ENCODE data around the gene DIPK2B. TPM values are rescaled to one million over a fixed set of nuclear protein-coding genes. Genes with fewer than 3 reads are reported as not detected.
A peak's percentile ranks its signal among the peaks of the same experiment; 100 is the strongest.

Gene DIPK2B
- total RNA-seq, 3 donors from 2014 or later (not counting 1 experiment from before 2014, with no cell fraction given): not detected

DNA sequence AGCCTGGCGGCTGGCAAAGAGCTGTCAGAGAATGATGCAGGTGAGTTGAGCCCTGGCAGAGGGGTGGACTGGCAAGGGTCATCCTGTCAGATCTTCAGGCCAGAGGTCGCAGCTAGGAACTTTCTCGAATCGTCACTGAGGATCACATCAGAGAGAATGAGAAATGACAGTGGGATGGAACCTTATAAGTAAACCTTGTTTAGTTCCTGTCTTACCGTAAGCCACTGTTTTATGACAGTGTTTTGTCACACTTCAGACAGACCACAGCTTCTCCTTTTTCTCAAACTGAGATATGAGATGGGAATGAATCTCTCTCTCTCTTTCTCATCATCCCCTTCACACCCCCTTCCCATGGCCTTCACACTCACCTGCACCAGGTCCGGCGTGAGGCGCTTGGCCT lies 9.3 kb downstream of the DIPK2B start:
- TF ChIP-seq, protein P1, sequence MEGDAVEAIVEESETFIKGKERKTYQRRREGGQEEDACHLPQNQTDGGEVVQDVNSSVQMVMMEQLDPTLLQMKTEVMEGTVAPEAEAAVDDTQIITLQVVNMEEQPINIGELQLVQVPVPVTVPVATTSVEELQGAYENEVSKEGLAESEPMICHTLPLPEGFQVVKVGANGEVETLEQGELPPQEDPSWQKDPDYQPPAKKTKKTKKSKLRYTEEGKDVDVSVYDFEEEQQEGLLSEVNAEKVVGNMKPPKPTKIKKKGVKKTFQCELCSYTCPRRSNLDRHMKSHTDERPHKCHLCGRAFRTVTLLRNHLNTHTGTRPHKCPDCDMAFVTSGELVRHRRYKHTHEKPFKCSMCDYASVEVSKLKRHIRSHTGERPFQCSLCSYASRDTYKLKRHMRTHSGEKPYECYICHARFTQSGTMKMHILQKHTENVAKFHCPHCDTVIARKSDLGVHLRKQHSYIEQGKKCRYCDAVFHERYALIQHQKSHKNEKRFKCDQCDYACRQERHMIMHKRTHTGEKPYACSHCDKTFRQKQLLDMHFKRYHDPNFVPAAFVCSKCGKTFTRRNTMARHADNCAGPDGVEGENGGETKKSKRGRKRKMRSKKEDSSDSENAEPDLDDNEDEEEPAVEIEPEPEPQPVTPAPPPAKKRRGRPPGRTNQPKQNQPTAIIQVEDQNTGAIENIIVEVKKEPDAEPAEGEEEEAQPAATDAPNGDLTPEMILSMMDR (IDR thresholded peaks at IDR 0.05): no peak
- Histone ChIP-seq H3K4me3 (ENCODE audit: low read length) (no peak overlapping the region), H3K9me3 (ENCODE audit: control insufficient read depth, insufficient read depth, low read length) (no peaks in the 10 kb centered on the region), H3K27ac (ENCODE audit: low read length) (no peak overlapping the region), H3K36me3 (ENCODE audit: control insufficient read depth, insufficient read depth, low read length) (no peaks in the 10 kb centered on the region), H3K4me1 (ENCODE audit: control insufficient read depth, insufficient read depth, low read length) (peaks cover 6% of the 10 kb centered on the region), H3K27me3 (ENCODE audit: control insufficient read depth, insufficient read depth, low read length) (no peaks in the 10 kb centered on the region)
- peak in 1 of 2 donors; percentile 2 for DNase-seq
- Mint-ChIP-seq H3K36me3 (no peaks in the 10 kb centered on the region), H3K4me3 (no peak overlapping the region), H3K27me3 (ENCODE audit: low read depth in 2 of 2) (peaks cover 6 to 49% of the 10 kb centered on the region in 2 donors), H3K4me1 (peaks cover 11 to 13% of the 10 kb centered on the region in 2 donors), H3K27ac (no peak overlapping the region), H3K9me3 (no peaks in the 10 kb centered on the region)
- intact Hi-C loops (cut with micrococcal nuclease): no loop called here
- ATAC-seq: no peak
- WGBS (ENCODE audit: insufficient coverage): 30% methylated on average over 7 of the region's 8 CpGs

DNA sequence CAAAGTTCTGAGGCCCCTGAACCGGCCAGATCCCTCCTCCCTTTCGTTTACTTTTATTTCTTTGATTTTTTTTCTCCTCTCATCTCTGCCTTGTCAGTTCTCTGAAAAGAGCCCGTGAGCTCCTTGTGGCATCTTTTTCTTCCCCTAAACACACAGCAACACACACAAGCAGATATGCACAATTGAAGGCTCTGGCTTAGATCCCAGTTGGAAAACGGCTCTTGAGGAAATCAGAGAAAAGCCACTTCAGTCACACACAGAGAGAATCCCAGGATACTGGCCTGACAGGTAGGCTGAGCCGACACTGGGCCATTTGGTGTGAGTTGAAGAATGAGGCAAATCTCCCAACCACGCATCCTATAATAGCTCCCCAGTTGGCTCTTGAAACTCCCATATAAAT lies 12.9 kb downstream of the DIPK2B start:
- WGBS (ENCODE audit: insufficient coverage): 34% methylated on average over 3 of the region's 6 CpGs
- DNase-seq (no peak), ATAC-seq (no peak)
- peaks cover 0 to 45% of the 10 kb centered on the region in 2 donors for H3K27me3 Mint-ChIP-seq (ENCODE audit: low read depth in 2 of 2)
- H3K36me3 ChIP-seq (ENCODE audit: control insufficient read depth, insufficient read depth, low read length): no peaks in the 10 kb centered on the region
- H3K9me3 Mint-ChIP-seq: no peaks in the 10 kb centered on the region
- TF ChIP-seq, protein P1 (IDR thresholded peaks at IDR 0.05): no peak
- no peaks in the 10 kb centered on the region for H3K9me3 ChIP-seq (ENCODE audit: control insufficient read depth, insufficient read depth, low read length)
- H3K4me1 Mint-ChIP-seq: peaks cover 11 to 13% of the 10 kb centered on the region in 2 donors
- H3K27ac ChIP-seq (ENCODE audit: low read length): no peak overlapping the region
- H3K27ac Mint-ChIP-seq: peak overlapping the region in 1 of 2 donors; percentile 79
- H3K4me1 ChIP-seq (ENCODE audit: control insufficient read depth, insufficient read depth, low read length): peaks cover 6% of the 10 kb centered on the region
- peak overlapping the region; percentile 86 for H3K4me3 Mint-ChIP-seq
- no peak overlapping the region for H3K4me3 ChIP-seq (ENCODE audit: low read length)
- intact Hi-C loops (cut with micrococcal nuclease): no loop called here
- no peaks in the 10 kb centered on the region for H3K36me3 Mint-ChIP-seq
- H3K27me3 ChIP-seq (ENCODE audit: control insufficient read depth, insufficient read depth, low read length): no peaks in the 10 kb centered on the region

DNA sequence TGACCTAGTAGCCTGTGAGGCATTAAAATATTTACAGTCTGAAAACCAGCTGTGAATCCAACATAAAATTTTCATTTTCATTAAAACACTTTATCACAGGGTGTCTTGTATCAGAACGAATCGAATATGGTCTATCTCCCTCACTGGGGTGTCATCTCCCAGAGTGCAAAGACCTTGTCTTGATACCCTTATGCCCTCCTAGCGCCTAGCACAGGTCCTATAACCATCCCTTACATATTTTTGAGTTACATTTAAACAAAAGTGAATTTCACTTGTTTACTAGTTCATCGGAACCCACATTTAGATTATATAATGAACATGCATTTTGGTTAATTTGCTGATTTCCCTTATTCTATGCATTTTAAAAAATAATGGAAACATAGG lies 14.0 kb downstream of the DIPK2B start:
- no peaks in the 10 kb centered on the region for H3K27me3 ChIP-seq (ENCODE audit: control insufficient read depth, insufficient read depth, low read length)
- Mint-ChIP-seq H3K27ac (peak overlapping the region in 1 of 2 donors; percentile 79), H3K4me3 (peak overlapping the region; percentile 86), H3K27me3 (ENCODE audit: low read depth in 2 of 2) (peaks cover 0 to 45% of the 10 kb centered on the region in 2 donors), H3K9me3 (no peaks in the 10 kb centered on the region), H3K4me1 (peaks cover 11 to 13% of the 10 kb centered on the region in 2 donors), H3K36me3 (no peaks in the 10 kb centered on the region)
- no peaks in the 10 kb centered on the region for H3K36me3 ChIP-seq (ENCODE audit: control insufficient read depth, insufficient read depth, low read length)
- no peaks in the 10 kb centered on the region for H3K9me3 ChIP-seq (ENCODE audit: control insufficient read depth, insufficient read depth, low read length)
- intact Hi-C loops (cut with micrococcal nuclease): no loop called here
- H3K27ac ChIP-seq (ENCODE audit: low read length): no peak overlapping the region
- H3K4me1 ChIP-seq (ENCODE audit: control insufficient read depth, insufficient read depth, low read length): peaks cover 4% of the 10 kb centered on the region
- TF ChIP-seq, protein P1 (IDR thresholded peaks at IDR 0.05): no peak
- ATAC-seq (peak in 2 of 3 donors; percentile 13 to 15), DNase-seq (no peak)
- H3K4me3 ChIP-seq (ENCODE audit: low read length): no peak overlapping the region
- WGBS (ENCODE audit: insufficient coverage): 28% methylated on average over 2 of the region's 4 CpGs

DNA sequence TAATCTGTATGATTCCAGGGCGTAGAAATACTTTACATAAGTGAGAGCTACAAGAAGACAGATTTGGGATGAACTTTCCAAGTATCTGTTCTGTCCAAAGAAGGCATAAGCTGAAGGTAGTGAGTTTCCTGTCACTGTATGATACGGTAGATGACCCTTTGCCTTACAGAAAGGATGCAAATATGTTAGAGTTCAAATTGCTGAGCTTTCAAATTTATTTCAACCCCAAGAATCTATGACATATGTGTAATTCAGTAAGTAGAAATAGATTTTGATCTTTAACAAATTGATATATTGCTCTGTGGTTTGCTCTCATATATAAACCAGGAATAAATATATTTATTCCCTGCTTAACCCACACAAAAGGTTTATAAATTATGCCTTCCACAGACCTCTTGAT lies 16.5 kb downstream of the DIPK2B start:
- H3K36me3 Mint-ChIP-seq: no peaks in the 10 kb centered on the region

More for the DNA sequence above, 16.5 kb downstream of the DIPK2B start:
- Histone ChIP-seq H3K27me3 (ENCODE audit: control insufficient read depth, insufficient read depth, low read length) (no peaks in the 10 kb centered on the region), H3K27ac (ENCODE audit: low read length) (no peak overlapping the region), H3K36me3 (ENCODE audit: control insufficient read depth, insufficient read depth, low read length) (no peaks in the 10 kb centered on the region), H3K9me3 (ENCODE audit: control insufficient read depth, insufficient read depth, low read length) (no peaks in the 10 kb centered on the region), H3K4me3 (ENCODE audit: low read length) (no peak overlapping the region), H3K4me1 (ENCODE audit: control insufficient read depth, insufficient read depth, low read length) (peaks cover 3% of the 10 kb centered on the region)
- no peak overlapping the region for H3K4me3 Mint-ChIP-seq
- ATAC-seq: no peak
- TF ChIP-seq, protein P1 (IDR thresholded peaks at IDR 0.05): no peak
- H3K27ac Mint-ChIP-seq: no peak overlapping the region
- WGBS (ENCODE audit: insufficient coverage): 100% methylated on average over 1 of the region's 2 CpGs
- intact Hi-C loops (cut with micrococcal nuclease): no loop called here
- H3K4me1 Mint-ChIP-seq: peaks cover 11 to 13% of the 10 kb centered on the region in 2 donors
- H3K27me3 Mint-ChIP-seq (ENCODE audit: low read depth in 2 of 2): peaks cover 0 to 43% of the 10 kb centered on the region in 2 donors
- DNase-seq: no peak
- no peaks in the 10 kb centered on the region for H3K9me3 Mint-ChIP-seq
